Activated CD8-positive, alpha-beta memory T cell treated with anti-CD3 and anti-CD28 coated beads, Interleukin-2, amount 50 U/mL, for 1 hour (primary cell): ENCODE measurements around the gene MAL.
"Not testable (repeated sequence)": the region's sequence is repeated elsewhere in the genome, so short reads cannot be mapped to it uniquely, and the experiment has no call there.

Experiments used
- DNase-seq: peaks from one replicate; pipeline ENCODE4 v3.0.0-alpha.2; 2020; ENCODE audit errors: extremely low read depth

MAL gene

GRCh38 chr2:95098273-95098672 is 72.8 kb downstream of the MAL start:
- DNase-seq: not testable (repeated sequence)

GRCh38 chr2:95099910-95100309 is 74.4 kb downstream of the MAL start:
- no peak for DNase-seq
